Fibroblast of lung (primary cell): Measurements from ENCODE around the gene COMMD3.

ENCODE experiments used
- EZH2 ChIP-seq: IDR thresholded peaks from 2 replicates; pipeline ENCODE4 v1.5.1; 2012; ENCODE audit warnings: low read length, control low read depth, mild to moderate bottlenecking; ENCODE audit errors: missing control alignments
- TF ChIP-seq, protein P1 (sequence below), 2 donors: IDR thresholded peaks in 1 of 2; conservative IDR thresholded peaks in 1 of 2; 1 replicate in 1 of 2; 2 replicates in 1 of 2; pipeline ENCODE4 v1.5.1; 2011 to 2012; ENCODE audit warnings: low read length in 2 of 2, control low read depth in 1 of 2, inconsistent platforms in 1 of 2, low read depth in 1 of 2, mild to moderate bottlenecking in 1 of 2

DNA sequence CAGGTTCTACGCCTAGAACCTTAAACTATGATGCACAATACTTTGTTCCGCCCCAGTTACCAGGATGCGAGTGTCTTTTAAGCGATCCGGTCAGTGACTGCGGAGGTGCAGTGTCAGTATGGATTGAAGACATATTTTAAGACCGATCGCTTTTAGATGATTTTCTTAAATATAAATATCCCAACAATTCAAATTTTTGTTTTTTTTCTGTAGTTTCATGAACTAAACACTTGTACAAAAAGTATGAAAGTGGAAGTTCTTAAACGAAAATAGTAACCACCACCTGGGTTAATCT is 835 bp downstream of the COMMD3 start:
- TF ChIP-seq, protein P1, sequence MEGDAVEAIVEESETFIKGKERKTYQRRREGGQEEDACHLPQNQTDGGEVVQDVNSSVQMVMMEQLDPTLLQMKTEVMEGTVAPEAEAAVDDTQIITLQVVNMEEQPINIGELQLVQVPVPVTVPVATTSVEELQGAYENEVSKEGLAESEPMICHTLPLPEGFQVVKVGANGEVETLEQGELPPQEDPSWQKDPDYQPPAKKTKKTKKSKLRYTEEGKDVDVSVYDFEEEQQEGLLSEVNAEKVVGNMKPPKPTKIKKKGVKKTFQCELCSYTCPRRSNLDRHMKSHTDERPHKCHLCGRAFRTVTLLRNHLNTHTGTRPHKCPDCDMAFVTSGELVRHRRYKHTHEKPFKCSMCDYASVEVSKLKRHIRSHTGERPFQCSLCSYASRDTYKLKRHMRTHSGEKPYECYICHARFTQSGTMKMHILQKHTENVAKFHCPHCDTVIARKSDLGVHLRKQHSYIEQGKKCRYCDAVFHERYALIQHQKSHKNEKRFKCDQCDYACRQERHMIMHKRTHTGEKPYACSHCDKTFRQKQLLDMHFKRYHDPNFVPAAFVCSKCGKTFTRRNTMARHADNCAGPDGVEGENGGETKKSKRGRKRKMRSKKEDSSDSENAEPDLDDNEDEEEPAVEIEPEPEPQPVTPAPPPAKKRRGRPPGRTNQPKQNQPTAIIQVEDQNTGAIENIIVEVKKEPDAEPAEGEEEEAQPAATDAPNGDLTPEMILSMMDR (conservative IDR thresholded peaks at IDR 0.05 in 1 of 2, IDR thresholded peaks at IDR 0.05 in 1 of 2; ENCODE audit: low read depth in 1 of 2, low read length in 2 of 2) = no peak
- no peak for TF ChIP-seq EZH2
